HEK293 (cell line): ENCODE results near the gene STON2.

Experiments used
- CTCF ChIA-PET: fragments of 350-600 bp; formaldehyde crosslinking; extraction: SDS; loops from one replicate; lab custom pipeline; 2021; ENCODE audit warnings: antibody characterized with exemption; lab: Yijun Ruan, JAX
- POLR2A ChIA-PET: fragments of 300-600 bp; formaldehyde crosslinking; extraction: SDS; loops from one replicate; lab custom pipeline; 2020; ENCODE audit warnings: antibody characterized with exemption, inconsistent platforms; lab: Yijun Ruan, JAX
- H3K27ac ChIP-seq: fragments of 200-500 bp; sonication (Bioruptor generic); 2 replicates; pipeline ENCODE4 v1.5.1; 2014; ENCODE audit warnings: low read depth, low read length, control low read depth, inconsistent platforms; ENCODE audit errors: extremely low read depth
- H3K36me3 ChIP-seq, 2 experiments: fragments of 200-500 bp in 1 of 2; sonication (Bioruptor generic) in 1 of 2; 1 replicate in 1 of 2; 2 replicates in 1 of 2; pipeline ENCODE4 v1.5.1; 2014 to 2017; ENCODE audit warnings: inconsistent platforms in 2 of 2, low read length in 2 of 2; ENCODE audit not compliant: control insufficient read depth in 2 of 2, insufficient read depth in 1 of 2
- H3K4me1 ChIP-seq: fragments of 200-500 bp; sonication (Bioruptor generic); 2 replicates; pipeline ENCODE4 v1.5.1; 2014; ENCODE audit warnings: mild to moderate bottlenecking, low read length, inconsistent platforms; ENCODE audit not compliant: control insufficient read depth, insufficient read depth
- H3K4me3 ChIP-seq: 2 replicates; pipeline ENCODE4 v1.5.1; 2011; ENCODE audit warnings: low read depth, mild to moderate bottlenecking, control low read depth, low read length, moderate library complexity
- H3K9me3 ChIP-seq: fragments of 200-500 bp; sonication (Bioruptor generic); 2 replicates; pipeline ENCODE4 v1.5.1; 2014; ENCODE audit warnings: low read depth, low read length, inconsistent platforms; ENCODE audit not compliant: control insufficient read depth, insufficient read depth
- KLF9 ChIP-seq: fragments of 450-650 bp; formaldehyde crosslinking; IDR thresholded peaks from 2 replicates; pipeline ENCODE4 v1.5.1; 2016; ENCODE audit warnings: missing biosample characterization, missing genetic modification characterization, low read depth
- TRIM28 ChIP-seq: IDR thresholded peaks from 2 replicates; pipeline ENCODE4 v1.6.1; 2011; ENCODE audit warnings: low read length, control low read depth, borderline replicate concordance
- ZBTB48 ChIP-seq: fragments of 450-650 bp; formaldehyde crosslinking; IDR thresholded peaks from 2 replicates; pipeline ENCODE4 v1.5.1; 2016; ENCODE audit warnings: missing biosample characterization, missing genetic modification characterization
- ZEB2 ChIP-seq: fragments of 450-650 bp; formaldehyde crosslinking; IDR thresholded peaks from 2 replicates; pipeline ENCODE4 v1.5.1; 2016; ENCODE audit warnings: missing biosample characterization, missing genetic modification characterization
- ZIC2 ChIP-seq: fragments of 450-650 bp; formaldehyde crosslinking; IDR thresholded peaks from 2 replicates; pipeline ENCODE4 v1.5.1; 2016; ENCODE audit warnings: missing biosample characterization, missing genetic modification characterization
- ZNF112 ChIP-seq: fragments of 450-650 bp; formaldehyde crosslinking; IDR thresholded peaks from 2 replicates; pipeline ENCODE4 v1.5.0; 2017; ENCODE audit warnings: missing biosample characterization, missing genetic modification characterization
- ZNF37A ChIP-seq: fragments of 450-650 bp; IDR thresholded peaks from 2 replicates; pipeline ENCODE4 v1.5.1; 2018; ENCODE audit warnings: missing biosample characterization, missing genetic modification characterization
- ZNF473 ChIP-seq: fragments of 450-650 bp; formaldehyde crosslinking; IDR thresholded peaks from 2 replicates; pipeline ENCODE4 v1.5.1; 2017; ENCODE audit warnings: missing biosample characterization, missing genetic modification characterization
- ZNF510 ChIP-seq: fragments of 450-650 bp; formaldehyde crosslinking; IDR thresholded peaks from 2 replicates; pipeline ENCODE4 v1.5.1; 2018; ENCODE audit warnings: mild to moderate bottlenecking, missing genetic modification characterization, missing biosample characterization; ENCODE audit not compliant: insufficient replicate concordance
- ZNF544 ChIP-seq: fragments of 450-650 bp; formaldehyde crosslinking; IDR thresholded peaks from 2 replicates; pipeline ENCODE4 v1.5.0; 2017; ENCODE audit warnings: missing biosample characterization, missing genetic modification characterization
- ZNF561 ChIP-seq: fragments of 450-650 bp; IDR thresholded peaks from 2 replicates; pipeline ENCODE4 v1.5.1; 2018; ENCODE audit warnings: missing biosample characterization, missing genetic modification characterization, borderline replicate concordance
- ZNF585B ChIP-seq: fragments of 450-650 bp; formaldehyde crosslinking; IDR thresholded peaks from 2 replicates; pipeline ENCODE4 v1.5.1; 2016; ENCODE audit warnings: missing biosample characterization, missing genetic modification characterization
- ZNF660 ChIP-seq: fragments of 450-650 bp; IDR thresholded peaks from 2 replicates; pipeline ENCODE4 v1.5.1; 2018; ENCODE audit warnings: missing biosample characterization, mild to moderate bottlenecking, missing genetic modification characterization
- ZNF768 ChIP-seq: fragments of 450-650 bp; formaldehyde crosslinking; IDR thresholded peaks from 2 replicates; pipeline ENCODE4 v1.5.1; 2018; ENCODE audit warnings: missing biosample characterization, mild to moderate bottlenecking, missing genetic modification characterization
- TF ChIP-seq, protein P1 (sequence below): fragments of 450-650 bp; formaldehyde crosslinking; IDR thresholded peaks from 2 replicates; pipeline ENCODE4 v1.5.1; 2017; ENCODE audit warnings: missing biosample characterization, missing genetic modification characterization
- TF ChIP-seq, protein P2 (sequence below): fragments of 450-650 bp; formaldehyde crosslinking; IDR thresholded peaks from 2 replicates; pipeline ENCODE4 v1.5.1; 2016; ENCODE audit warnings: missing biosample characterization, missing genetic modification characterization
- TF ChIP-seq, protein P3 (sequence below): fragments of 450-650 bp; formaldehyde crosslinking; IDR thresholded peaks from 2 replicates; pipeline ENCODE4 v1.5.1; 2016; ENCODE audit warnings: missing biosample characterization, missing genetic modification characterization
- TF ChIP-seq, protein P4 (sequence below): fragments of 450-650 bp; formaldehyde crosslinking; IDR thresholded peaks from 2 replicates; pipeline ENCODE4 v1.5.1; 2016; ENCODE audit warnings: missing biosample characterization, missing genetic modification characterization
- TF ChIP-seq, protein P5 (sequence below): fragments of 450-650 bp; formaldehyde crosslinking; IDR thresholded peaks from 2 replicates; pipeline ENCODE4 v1.5.1; 2016; ENCODE audit warnings: missing biosample characterization, missing genetic modification characterization
- TF ChIP-seq, protein P6 (sequence below): fragments of 450-650 bp; formaldehyde crosslinking; IDR thresholded peaks from 2 replicates; pipeline ENCODE4 v1.5.1; 2016; ENCODE audit warnings: missing biosample characterization, missing genetic modification characterization
- TF ChIP-seq, protein P7 (sequence below): fragments of 450-650 bp; formaldehyde crosslinking; IDR thresholded peaks from 2 replicates; pipeline ENCODE4 v1.5.1; 2016; ENCODE audit warnings: missing biosample characterization, missing genetic modification characterization

STON2 gene

DNA sequence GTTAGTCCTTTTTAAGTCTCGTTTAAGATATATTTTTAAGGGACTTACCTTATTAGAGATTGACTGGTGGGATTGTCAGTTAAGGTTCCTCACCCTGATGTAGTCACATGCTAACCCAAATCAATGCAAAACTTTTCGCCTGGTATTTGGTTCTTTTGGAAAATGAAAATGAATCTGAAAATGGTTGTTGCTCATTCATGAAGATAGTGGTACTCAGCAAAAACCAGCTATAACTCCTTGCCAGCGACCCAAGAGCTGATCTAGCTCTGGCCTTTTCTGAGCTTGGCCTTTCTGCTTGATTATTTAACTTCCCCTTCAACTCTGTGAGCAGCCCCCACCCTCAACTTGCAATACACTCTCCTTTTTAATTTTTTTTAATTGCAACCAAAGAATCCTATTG is 94.4 kb downstream of the STON2 start:
- Histone ChIP-seq H3K4me3 (no peak overlapping the region), H3K4me1 (no peaks in the 10 kb centered on the region)
- TF ChIP-seq, protein P1, sequence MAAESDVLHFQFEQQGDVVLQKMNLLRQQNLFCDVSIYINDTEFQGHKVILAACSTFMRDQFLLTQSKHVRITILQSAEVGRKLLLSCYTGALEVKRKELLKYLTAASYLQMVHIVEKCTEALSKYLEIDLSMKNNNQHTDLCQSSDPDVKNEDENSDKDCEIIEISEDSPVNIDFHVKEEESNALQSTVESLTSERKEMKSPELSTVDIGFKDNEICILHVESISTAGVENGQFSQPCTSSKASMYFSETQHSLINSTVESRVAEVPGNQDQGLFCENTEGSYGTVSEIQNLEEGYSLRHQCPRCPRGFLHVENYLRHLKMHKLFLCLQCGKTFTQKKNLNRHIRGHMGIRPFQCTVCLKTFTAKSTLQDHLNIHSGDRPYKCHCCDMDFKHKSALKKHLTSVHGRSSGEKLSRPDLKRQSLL (tag by site-specific recombination): no peak
- TF ChIP-seq, all 188 proteins: peak for 0
- POLR2A ChIA-PET: no interaction called here
- Histone ChIP-seq H3K36me3 (peaks cover 0 to 3% of the 10 kb centered on the region in 2 experiments; a peak in 1 of 3 replicates), H3K9me3 (no peaks in the 10 kb centered on the region), H3K27ac (no peak overlapping the region)
- CTCF ChIA-PET: no interaction called here

DNA sequence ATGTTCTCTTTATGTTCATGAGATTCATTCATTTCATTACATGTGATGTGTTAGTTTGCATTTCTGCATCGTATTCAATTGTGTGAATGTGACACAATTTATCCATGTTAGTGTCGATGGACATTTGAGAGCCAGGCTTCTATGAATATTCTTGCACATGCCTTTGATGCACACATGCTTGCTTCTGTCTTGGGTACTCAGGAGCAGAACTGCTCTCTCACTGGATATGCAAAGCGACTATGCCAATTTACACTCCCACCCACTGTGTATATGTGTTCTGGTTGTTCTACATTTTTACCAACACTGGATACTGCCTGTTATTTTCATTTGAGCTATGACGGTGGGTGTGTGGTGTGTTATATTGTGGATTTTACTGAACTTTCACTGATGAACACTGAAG is 95.1 kb downstream of the STON2 start:
- no peak overlapping the region for H3K4me3 ChIP-seq
- no peaks in the 10 kb centered on the region for H3K9me3 ChIP-seq
- H3K36me3 ChIP-seq: peaks cover 0 to 3% of the 10 kb centered on the region in 2 experiments; a peak in 1 of 3 replicates
- POLR2A ChIA-PET: no interaction called here
- CTCF ChIA-PET: no interaction called here
- H3K4me1 ChIP-seq: no peaks in the 10 kb centered on the region
- TF ChIP-seq ZNF768 (tag by site-specific recombination): no peak
- TF ChIP-seq, protein P2, sequence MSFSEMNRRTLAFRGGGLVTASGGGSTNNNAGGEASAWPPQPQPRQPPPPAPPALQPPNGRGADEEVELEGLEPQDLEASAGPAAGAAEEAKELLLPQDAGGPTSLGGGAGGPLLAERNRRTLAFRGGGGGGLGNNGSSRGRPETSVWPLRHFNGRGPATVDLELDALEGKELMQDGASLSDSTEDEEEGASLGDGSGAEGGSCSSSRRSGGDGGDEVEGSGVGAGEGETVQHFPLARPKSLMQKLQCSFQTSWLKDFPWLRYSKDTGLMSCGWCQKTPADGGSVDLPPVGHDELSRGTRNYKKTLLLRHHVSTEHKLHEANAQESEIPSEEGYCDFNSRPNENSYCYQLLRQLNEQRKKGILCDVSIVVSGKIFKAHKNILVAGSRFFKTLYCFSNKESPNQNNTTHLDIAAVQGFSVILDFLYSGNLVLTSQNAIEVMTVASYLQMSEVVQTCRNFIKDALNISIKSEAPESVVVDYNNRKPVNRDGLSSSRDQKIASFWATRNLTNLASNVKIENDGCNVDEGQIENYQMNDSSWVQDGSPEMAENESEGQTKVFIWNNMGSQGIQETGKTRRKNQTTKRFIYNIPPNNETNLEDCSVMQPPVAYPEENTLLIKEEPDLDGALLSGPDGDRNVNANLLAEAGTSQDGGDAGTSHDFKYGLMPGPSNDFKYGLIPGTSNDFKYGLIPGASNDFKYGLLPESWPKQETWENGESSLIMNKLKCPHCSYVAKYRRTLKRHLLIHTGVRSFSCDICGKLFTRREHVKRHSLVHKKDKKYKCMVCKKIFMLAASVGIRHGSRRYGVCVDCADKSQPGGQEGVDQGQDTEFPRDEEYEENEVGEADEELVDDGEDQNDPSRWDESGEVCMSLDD: no peak
- TF ChIP-seq ZNF585B (tag by site-specific recombination): no peak
- TF ChIP-seq ZNF510 (tag by site-specific recombination): no peak
- TF ChIP-seq, protein P3, sequence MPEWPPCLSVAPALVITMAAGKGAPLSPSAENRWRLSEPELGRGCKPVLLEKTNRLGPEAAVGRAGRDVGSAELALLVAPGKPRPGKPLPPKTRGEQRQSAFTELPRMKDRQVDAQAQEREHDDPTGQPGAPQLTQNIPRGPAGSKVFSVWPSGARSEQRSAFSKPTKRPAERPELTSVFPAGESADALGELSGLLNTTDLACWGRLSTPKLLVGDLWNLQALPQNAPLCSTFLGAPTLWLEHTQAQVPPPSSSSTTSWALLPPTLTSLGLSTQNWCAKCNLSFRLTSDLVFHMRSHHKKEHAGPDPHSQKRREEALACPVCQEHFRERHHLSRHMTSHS: no peak
- TF ChIP-seq ZNF112 (tag by site-specific recombination): no peak
- TF ChIP-seq, protein P4, sequence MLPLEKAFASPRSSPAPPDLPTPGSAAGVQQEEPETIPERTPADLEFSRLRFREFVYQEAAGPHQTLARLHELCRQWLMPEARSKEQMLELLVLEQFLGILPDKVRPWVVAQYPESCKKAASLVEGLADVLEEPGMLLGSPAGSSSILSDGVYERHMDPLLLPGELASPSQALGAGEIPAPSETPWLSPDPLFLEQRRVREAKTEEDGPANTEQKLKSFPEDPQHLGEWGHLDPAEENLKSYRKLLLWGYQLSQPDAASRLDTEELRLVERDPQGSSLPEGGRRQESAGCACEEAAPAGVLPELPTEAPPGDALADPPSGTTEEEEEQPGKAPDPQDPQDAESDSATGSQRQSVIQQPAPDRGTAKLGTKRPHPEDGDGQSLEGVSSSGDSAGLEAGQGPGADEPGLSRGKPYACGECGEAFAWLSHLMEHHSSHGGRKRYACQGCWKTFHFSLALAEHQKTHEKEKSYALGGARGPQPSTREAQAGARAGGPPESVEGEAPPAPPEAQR: no peak
- TF ChIP-seq ZBTB48 (tag by site-specific recombination): no peak
- no peak for TF ChIP-seq ZNF544 (tag by site-specific recombination)
- TF ChIP-seq ZNF561: no peak
- TF ChIP-seq KLF9 (tag by site-specific recombination): no peak
- no peak for TF ChIP-seq ZEB2 (tag by site-specific recombination)
- TF ChIP-seq, protein P5, sequence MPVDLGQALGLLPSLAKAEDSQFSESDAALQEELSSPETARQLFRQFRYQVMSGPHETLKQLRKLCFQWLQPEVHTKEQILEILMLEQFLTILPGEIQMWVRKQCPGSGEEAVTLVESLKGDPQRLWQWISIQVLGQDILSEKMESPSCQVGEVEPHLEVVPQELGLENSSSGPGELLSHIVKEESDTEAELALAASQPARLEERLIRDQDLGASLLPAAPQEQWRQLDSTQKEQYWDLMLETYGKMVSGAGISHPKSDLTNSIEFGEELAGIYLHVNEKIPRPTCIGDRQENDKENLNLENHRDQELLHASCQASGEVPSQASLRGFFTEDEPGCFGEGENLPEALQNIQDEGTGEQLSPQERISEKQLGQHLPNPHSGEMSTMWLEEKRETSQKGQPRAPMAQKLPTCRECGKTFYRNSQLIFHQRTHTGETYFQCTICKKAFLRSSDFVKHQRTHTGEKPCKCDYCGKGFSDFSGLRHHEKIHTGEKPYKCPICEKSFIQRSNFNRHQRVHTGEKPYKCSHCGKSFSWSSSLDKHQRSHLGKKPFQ (tag by site-specific recombination): no peak
- no peak for TF ChIP-seq ZNF660 (tag by site-specific recombination)
- TF ChIP-seq ZIC2 (tag by site-specific recombination): no peak
- no peak for TF ChIP-seq ZNF473 (tag by site-specific recombination)
- no peak for TF ChIP-seq ZNF37A
- TF ChIP-seq TRIM28: no peak
- TF ChIP-seq, protein P6, sequence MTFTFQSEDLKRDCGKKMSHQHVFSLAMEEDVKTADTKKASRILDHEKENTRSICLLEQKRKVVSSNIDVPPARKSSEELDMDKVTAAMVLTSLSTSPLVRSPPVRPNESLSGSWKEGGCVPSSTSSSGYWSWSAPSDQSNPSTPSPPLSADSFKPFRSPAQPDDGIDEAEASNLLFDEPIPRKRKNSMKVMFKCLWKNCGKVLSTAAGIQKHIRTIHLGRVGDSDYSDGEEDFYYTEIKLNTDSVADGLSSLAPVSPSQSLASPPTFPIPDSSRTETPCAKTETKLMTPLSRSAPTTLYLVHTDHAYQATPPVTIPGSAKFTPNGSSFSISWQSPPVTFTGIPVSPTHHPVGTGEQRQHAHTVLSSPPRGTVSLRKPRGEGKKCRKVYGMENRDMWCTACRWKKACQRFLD (tag by site-specific recombination): no peak
- TF ChIP-seq, protein P7, sequence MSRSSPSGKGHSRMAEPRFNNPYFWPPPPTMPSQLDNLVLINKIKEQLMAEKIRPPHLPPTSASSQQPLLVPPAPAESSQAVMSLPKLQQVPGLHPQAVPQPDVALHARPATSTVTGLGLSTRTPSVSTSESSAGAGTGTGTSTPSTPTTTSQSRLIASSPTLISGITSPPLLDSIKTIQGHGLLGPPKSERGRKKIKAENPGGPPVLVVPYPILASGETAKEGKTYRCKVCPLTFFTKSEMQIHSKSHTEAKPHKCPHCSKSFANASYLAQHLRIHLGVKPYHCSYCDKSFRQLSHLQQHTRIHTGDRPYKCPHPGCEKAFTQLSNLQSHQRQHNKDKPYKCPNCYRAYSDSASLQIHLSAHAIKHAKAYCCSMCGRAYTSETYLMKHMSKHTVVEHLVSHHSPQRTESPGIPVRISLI: no peak
- no peak overlapping the region for H3K27ac ChIP-seq
